ENCODE data around the gene DUS1L.

The DUS1L gene

GRCh38 chr17:82065638-82066303 is at the start of gene DUS1L:
TSS of gene DUS1L (minus strand) at chr17:82065804. CDS start at chr17:82065059, 745 bp downstream.
- peak; percentile 41 to 43 for DNase-seq (ENCODE audit: low read depth in 2 of 2, low spot score in 1 of 2)

- DNase-seq (ENCODE audit: low read depth in 2 of 2, low spot score in 1 of 2): no peak
Measured at GRCh38 chr17:82114872-82115271, 49.3 kb upstream of the DUS1L start.

- DNase-seq (ENCODE audit: low read depth in 2 of 2, low spot score in 1 of 2): no peak
Measured at GRCh38 chr17:82114447-82114846, 48.8 kb upstream of the DUS1L start.

- no peak for DNase-seq (ENCODE audit: low read depth in 2 of 2, low spot score in 1 of 2)
Measured at GRCh38 chr17:82113941-82114340, 48.3 kb upstream of the DUS1L start.

GRCh38 chr17:82113422-82113821 is 47.8 kb upstream of the DUS1L start:
- DNase-seq (ENCODE audit: low read depth in 2 of 2, low spot score in 1 of 2): no peak

- no peak for DNase-seq (ENCODE audit: low read depth in 2 of 2, low spot score in 1 of 2)
Measured at GRCh38 chr17:82112914-82113311, 47.3 kb upstream of the DUS1L start.

- DNase-seq (ENCODE audit: low read depth in 2 of 2, low spot score in 1 of 2): no peak
Measured at GRCh38 chr17:82112181-82112913, 46.7 kb upstream of the DUS1L start.

- DNase-seq (ENCODE audit: low read depth in 2 of 2, low spot score in 1 of 2): no peak
Measured at GRCh38 chr17:82110298-82110697, 44.7 kb upstream of the DUS1L start.

- DNase-seq (ENCODE audit: low read depth in 2 of 2, low spot score in 1 of 2): no peak
Measured at GRCh38 chr17:82108961-82109475, 43.4 kb upstream of the DUS1L start.

- no peak for DNase-seq (ENCODE audit: low read depth in 2 of 2, low spot score in 1 of 2)
Measured at GRCh38 chr17:82108496-82108945, 42.9 kb upstream of the DUS1L start.

- DNase-seq (ENCODE audit: low read depth in 2 of 2, low spot score in 1 of 2): no peak
Measured at GRCh38 chr17:82108038-82108437, 42.4 kb upstream of the DUS1L start.

- DNase-seq (ENCODE audit: low read depth in 2 of 2, low spot score in 1 of 2): no peak
Measured at GRCh38 chr17:82107341-82107860, 41.8 kb upstream of the DUS1L start.

- no peak for DNase-seq (ENCODE audit: low read depth in 2 of 2, low spot score in 1 of 2)
Measured at GRCh38 chr17:82106688-82107305, 41.2 kb upstream of the DUS1L start.

GRCh38 chr17:82105882-82106687 is 40.5 kb upstream of the DUS1L start:
- DNase-seq (ENCODE audit: low read depth in 2 of 2, low spot score in 1 of 2): peak; percentile 33 to 39

GRCh38 chr17:82105417-82105881 is 39.8 kb upstream of the DUS1L start:
- DNase-seq (ENCODE audit: low read depth in 2 of 2, low spot score in 1 of 2): no peak

GRCh38 chr17:82104797-82105416 is 39.3 kb upstream of the DUS1L start:
- DNase-seq (ENCODE audit: low read depth in 2 of 2, low spot score in 1 of 2): no peak

- no peak for DNase-seq (ENCODE audit: low read depth in 2 of 2, low spot score in 1 of 2)
Measured at GRCh38 chr17:82103553-82104451, 38.2 kb upstream of the DUS1L start.

GRCh38 chr17:82101767-82102679 is 36.4 kb upstream of the DUS1L start:
- no peak for DNase-seq (ENCODE audit: low read depth in 2 of 2, low spot score in 1 of 2)

Measured in stimulated activated CD8-positive, alpha-beta memory T cell treated with anti-CD3 and anti-CD28 coated beads, Interleukin-4, amount 100 ng/mL, for 1 hour (primary cell).